ENCODE results near the gene TCF7L1.
"Not testable (repeated sequence)": the region's sequence is repeated elsewhere in the genome, so short reads cannot be mapped to it uniquely, and the experiment has no call there.

The TCF7L1 gene

DNA sequence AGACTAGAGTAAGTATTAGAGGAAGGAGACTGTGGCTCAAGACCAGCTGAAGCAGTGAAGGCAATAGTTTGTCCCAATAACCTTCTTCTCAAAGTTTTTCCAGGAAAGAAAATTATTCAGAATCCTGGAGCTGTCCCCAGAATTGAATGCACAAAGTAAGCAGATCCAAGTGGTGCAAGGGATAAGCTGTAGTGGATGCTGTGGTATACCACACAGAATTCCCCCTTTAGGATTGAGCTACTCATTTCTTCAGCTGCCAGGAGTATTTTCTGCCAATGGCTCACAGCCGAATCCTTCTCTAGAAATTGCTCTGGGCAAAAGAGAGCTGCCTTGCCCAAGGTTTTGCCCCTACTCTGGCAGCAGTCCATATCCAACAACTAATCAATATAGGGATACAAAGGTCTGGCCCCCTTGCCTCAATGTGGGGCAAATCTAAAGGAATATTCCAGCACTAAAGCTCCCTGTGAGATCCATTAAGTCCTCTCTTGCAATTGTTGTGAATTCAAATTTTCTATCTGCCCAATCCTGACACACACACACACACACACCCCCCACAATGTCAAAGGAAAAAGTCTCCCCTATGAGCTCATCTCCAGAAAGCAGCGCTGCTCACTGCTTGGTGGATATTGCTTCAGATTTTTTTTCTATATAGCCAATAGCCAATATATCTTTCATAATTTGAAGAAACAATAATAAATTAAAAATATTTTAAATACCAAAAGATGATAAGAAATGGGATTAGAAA, 18.4 kb upstream of the TCF7L1 start:
- TF ChIP-seq, protein P1, sequence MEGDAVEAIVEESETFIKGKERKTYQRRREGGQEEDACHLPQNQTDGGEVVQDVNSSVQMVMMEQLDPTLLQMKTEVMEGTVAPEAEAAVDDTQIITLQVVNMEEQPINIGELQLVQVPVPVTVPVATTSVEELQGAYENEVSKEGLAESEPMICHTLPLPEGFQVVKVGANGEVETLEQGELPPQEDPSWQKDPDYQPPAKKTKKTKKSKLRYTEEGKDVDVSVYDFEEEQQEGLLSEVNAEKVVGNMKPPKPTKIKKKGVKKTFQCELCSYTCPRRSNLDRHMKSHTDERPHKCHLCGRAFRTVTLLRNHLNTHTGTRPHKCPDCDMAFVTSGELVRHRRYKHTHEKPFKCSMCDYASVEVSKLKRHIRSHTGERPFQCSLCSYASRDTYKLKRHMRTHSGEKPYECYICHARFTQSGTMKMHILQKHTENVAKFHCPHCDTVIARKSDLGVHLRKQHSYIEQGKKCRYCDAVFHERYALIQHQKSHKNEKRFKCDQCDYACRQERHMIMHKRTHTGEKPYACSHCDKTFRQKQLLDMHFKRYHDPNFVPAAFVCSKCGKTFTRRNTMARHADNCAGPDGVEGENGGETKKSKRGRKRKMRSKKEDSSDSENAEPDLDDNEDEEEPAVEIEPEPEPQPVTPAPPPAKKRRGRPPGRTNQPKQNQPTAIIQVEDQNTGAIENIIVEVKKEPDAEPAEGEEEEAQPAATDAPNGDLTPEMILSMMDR (IDR thresholded peaks at IDR 0.05; ENCODE audit: low read depth, low read length): no peak
- no peak for DNase-seq (ENCODE audit: extremely low read depth, low read depth)

DNA sequence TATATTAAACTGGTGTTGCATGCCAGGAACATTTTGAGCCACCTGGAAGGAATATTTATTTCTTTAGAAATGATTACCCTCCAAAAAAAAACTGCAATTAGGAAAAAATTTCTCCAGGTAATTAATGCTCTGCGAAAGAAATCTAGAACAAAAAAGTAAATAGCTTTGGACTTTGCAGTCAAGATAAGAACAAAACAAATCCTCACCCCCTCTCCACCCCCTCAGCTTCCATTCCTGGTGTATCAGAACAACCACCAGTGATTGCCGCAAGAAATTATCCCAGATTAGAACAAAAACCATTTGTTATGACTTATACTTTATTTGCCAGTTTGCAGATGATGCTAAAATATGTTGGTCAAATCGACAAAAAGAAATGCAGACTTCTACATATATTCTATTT, 17.0 kb upstream of the TCF7L1 start:
- DNase-seq (ENCODE audit: extremely low read depth, low read depth): no peak
- TF ChIP-seq, protein P1 (IDR thresholded peaks at IDR 0.05; ENCODE audit: low read depth, low read length): no peak

DNA sequence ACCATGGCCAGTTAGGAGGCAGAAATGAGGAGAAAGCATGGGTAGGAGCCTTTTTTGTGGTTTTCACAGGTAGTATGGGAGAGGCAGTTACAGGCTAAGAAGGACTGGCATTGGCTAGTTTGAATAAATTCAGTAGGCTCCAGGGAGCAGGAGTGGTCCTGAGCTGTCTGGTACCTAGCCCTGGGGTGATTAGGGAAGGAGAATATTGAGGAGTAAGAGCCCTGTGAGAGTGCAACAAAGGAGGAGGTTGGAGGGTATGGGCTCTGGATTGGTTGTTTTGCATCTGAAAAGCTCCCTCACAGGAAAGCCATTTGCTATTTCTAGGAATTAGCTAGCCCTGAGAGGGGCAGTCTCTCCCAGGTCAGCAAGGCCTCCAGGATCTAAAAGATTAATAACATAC, 13.3 kb upstream of the TCF7L1 start:
- no peak for DNase-seq (ENCODE audit: extremely low read depth, low read depth)
- TF ChIP-seq, protein P1 (IDR thresholded peaks at IDR 0.05; ENCODE audit: low read depth, low read length): no peak

DNA sequence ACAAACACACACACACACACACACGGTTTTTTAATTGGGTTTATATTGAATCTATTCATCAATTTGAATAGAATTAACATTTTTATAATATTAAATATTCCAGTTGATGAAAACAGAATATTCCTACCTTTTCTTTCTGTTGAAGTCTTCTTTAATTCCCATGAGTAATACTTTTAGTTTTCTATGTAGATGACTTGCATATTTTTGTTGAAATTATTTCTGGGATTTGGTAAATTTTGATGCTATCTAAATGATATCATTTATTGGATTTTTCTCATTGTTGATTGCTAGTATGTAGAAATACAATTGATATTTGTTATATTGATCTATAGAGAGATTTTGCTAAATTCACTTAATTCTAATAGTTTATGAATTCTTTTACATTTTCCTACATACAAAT, 12.8 kb upstream of the TCF7L1 start:
- TF ChIP-seq, protein P1 (IDR thresholded peaks at IDR 0.05; ENCODE audit: low read depth, low read length): no peak
- DNase-seq (ENCODE audit: extremely low read depth, low read depth): no peak

DNA sequence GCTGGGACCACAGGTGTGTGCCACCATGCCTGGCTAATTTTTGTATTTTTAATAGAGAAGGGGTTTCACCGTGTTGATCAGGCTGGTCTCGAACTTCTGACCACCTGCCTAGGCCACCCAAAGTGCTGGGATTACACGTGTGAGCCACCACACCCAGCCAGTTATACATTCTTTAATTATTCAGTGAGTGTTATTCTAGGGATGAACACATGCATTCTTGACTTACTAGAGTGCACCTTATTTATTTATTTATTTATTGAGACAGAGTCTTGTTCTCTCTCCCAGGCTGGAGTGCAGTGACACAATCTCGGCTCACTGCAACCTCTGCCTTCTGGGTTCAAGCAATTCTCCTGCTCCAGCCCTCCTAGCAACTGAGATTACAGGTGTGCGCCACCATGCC, 6.7 kb upstream of the TCF7L1 start:
- not testable (repeated sequence) for DNase-seq (ENCODE audit: extremely low read depth, low read depth)

DNA sequence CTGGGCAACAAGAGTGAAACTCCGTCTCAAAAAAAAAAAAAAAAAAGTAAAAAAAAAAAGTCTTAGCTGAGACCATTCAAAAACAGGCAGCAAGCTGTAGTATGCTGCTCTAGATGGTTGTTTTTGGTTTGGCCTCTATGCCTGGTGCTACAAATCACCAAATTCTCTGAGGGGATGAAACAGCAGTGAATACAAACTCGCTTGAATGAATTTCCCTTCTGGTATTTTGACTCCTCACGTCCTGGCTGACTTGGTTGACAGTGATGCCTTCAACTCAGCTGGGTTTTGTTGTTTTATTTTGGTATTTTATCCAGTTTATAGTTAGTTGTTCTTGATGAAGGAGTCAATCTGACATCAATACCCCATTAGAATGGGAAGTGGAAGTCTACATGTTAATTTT, 3.3 kb upstream of the TCF7L1 start:
- DNase-seq (ENCODE audit: extremely low read depth, low read depth): no peak
- TF ChIP-seq, protein P1 (IDR thresholded peaks at IDR 0.05; ENCODE audit: low read depth, low read length): no peak

DNA sequence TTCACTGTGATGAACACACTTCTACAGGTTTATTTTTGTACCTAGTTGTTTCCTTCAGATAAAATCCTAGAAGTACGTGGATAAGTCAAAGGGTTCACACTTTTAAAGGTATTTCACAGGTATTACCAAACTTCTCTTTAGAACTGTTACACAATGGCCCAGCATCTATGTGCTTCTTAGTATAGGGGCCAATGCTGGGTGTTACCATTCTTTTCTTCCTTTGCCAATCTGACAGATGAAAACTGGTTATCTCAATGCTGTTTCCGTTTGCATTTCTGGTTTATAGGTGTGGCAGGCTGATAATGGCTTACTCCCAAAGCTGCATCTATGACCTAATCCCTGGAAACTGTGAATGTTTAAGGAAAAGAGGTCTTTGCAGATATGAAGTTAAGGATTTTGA, 2.8 kb upstream of the TCF7L1 start:
- TF ChIP-seq, protein P1 (IDR thresholded peaks at IDR 0.05; ENCODE audit: low read depth, low read length): no peak
- no peak for DNase-seq (ENCODE audit: extremely low read depth, low read depth)

DNA sequence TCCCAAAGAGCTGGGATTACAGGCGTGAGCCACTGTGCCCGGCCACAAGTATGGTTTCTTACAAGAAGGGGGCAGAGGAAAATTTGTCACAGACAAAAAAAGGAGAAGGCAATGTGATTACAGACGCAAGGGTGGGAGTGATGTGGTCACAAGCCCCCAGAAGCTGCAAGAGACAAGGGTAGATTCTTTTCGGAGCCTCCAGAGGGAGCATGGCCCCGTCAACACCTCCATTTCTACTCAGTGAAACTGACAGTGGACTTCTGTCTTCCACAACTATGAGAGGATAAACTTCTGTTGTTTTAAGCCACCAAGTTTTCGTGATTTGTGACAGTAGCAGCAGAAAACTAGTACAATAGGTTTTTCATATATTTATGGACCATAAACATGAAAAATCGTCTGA, 2.1 kb upstream of the TCF7L1 start:
- TF ChIP-seq, protein P1 (IDR thresholded peaks at IDR 0.05; ENCODE audit: low read depth, low read length): peak; percentile 62

More for the DNA sequence above, 2.1 kb upstream of the TCF7L1 start:
- DNase-seq (ENCODE audit: extremely low read depth, low read depth): no peak
